OCI-LY1 (cell line): ENCODE results near the gene COL5A2.

Experiments used
- H2AFZ ChIP-seq: fragments of 200-600 bp; sonication (generic), shearing (Covaris generic); 2 replicates; pipeline ENCODE4 v1.6.0; 2014; ENCODE audit warnings: antibody characterized with exemption, mild to moderate bottlenecking, low read length
- H3F3A ChIP-seq: fragments of 200-600 bp; sonication (generic), shearing (Covaris generic); 2 replicates; pipeline ENCODE4 v1.6.0; 2014; ENCODE audit warnings: mild to moderate bottlenecking, antibody characterized with exemption, low read length, moderate library complexity; ENCODE audit not compliant: insufficient read depth
- H3K27ac ChIP-seq: fragments of 200-600 bp; sonication (generic); 2 replicates; pipeline ENCODE4 v1.5.1; 2014; ENCODE audit warnings: low read length, mixed run types, mild to moderate bottlenecking, low read depth; ENCODE audit not compliant: poor library complexity, severe bottlenecking
- H3K27me3 ChIP-seq: fragments of 200-600 bp; sonication (generic); 2 replicates; pipeline ENCODE4 v1.6.0; 2014; ENCODE audit warnings: antibody characterized with exemption, mild to moderate bottlenecking, low read length, moderate library complexity; ENCODE audit not compliant: insufficient read depth
- H3K36me3 ChIP-seq: fragments of 200-600 bp; sonication (generic); 2 replicates; pipeline ENCODE4 v1.6.1; 2014; ENCODE audit warnings: mild to moderate bottlenecking, antibody characterized with exemption, low read length, moderate library complexity, mixed read lengths; ENCODE audit not compliant: insufficient read depth
- H3K4me1 ChIP-seq: fragments of 200-600 bp; sonication (generic); 2 replicates; pipeline ENCODE4 v1.5.1; 2014; ENCODE audit warnings: mild to moderate bottlenecking, low read length, moderate library complexity; ENCODE audit not compliant: insufficient read depth, severe bottlenecking
- H3K4me2 ChIP-seq: fragments of 200-600 bp; sonication (generic), shearing (Covaris generic); 2 replicates; pipeline ENCODE4 v1.6.1; 2014; ENCODE audit warnings: low read length
- H3K4me3 ChIP-seq: fragments of 200-600 bp; sonication (generic); 2 replicates; pipeline ENCODE4 v1.5.1; 2014; ENCODE audit warnings: low read length, low read depth, mild to moderate bottlenecking, mixed read lengths; ENCODE audit not compliant: poor library complexity, severe bottlenecking
- H3K79me2 ChIP-seq: fragments of 200-600 bp; shearing (Covaris generic); 2 replicates; pipeline ENCODE4 v1.6.1; 2016; ENCODE audit warnings: mixed run types, low read length, mixed read lengths; ENCODE audit not compliant: insufficient read depth
- H3K9ac ChIP-seq: fragments of 200-600 bp; sonication (generic), shearing (Covaris generic); 2 replicates; pipeline ENCODE4 v1.6.1; 2014; ENCODE audit warnings: mild to moderate bottlenecking, low read length, mixed read lengths
- H3K9me2 ChIP-seq: fragments of 200-600 bp; sonication (generic), shearing (Covaris generic); 2 replicates; pipeline ENCODE4 v1.6.1; 2014; ENCODE audit warnings: low read depth, mild to moderate bottlenecking, low read length, mixed read lengths
- H3K9me3 ChIP-seq: fragments of 200-600 bp; shearing (Covaris generic); 2 replicates; pipeline ENCODE4 v1.6.1; 2014; ENCODE audit warnings: low read length, mixed read lengths
- H4K20me1 ChIP-seq: fragments of 200-600 bp; sonication (generic), shearing (Covaris generic); 2 replicates; pipeline ENCODE4 v1.6.0; 2016; ENCODE audit warnings: mild to moderate bottlenecking, low read length; ENCODE audit not compliant: insufficient read depth
- CTCF ChIP-seq: fragments of 200-600 bp; sonication (generic), shearing (Covaris generic); IDR thresholded peaks from 2 replicates; pipeline ENCODE4 v1.5.1; 2017; ENCODE audit warnings: mild to moderate bottlenecking, antibody characterized with exemption, low read length, moderate library complexity, mixed read lengths
- EZH2 ChIP-seq: fragments of 200-600 bp; sonication (generic), shearing (Covaris generic); IDR thresholded peaks from 2 replicates; pipeline ENCODE4 v1.8.0; 2017; ENCODE audit warnings: borderline replicate concordance, mixed run types, mild to moderate bottlenecking, antibody characterized with exemption, low read length, moderate library complexity, mixed read lengths

Gene COL5A2

GRCh38 chr2:188993247-188993646 lies 186.3 kb downstream of the COL5A2 start:
- no peaks in the 10 kb centered on the region for H3K79me2 ChIP-seq
- no peaks in the 10 kb centered on the region for H4K20me1 ChIP-seq
- H3K27me3 ChIP-seq, result no peaks in the 10 kb centered on the region
- H3K36me3 ChIP-seq, result no peaks in the 10 kb centered on the region
- H3K9me3 ChIP-seq, result no peaks in the 10 kb centered on the region
- H2AFZ ChIP-seq, result no peak overlapping the region
- H3K9me2 ChIP-seq, result no peaks in the 10 kb centered on the region
- peaks cover 8% of the 10 kb centered on the region for H3K4me1 ChIP-seq
- no peak overlapping the region for H3K27ac ChIP-seq
- no peak overlapping the region for H3K4me3 ChIP-seq
- TF ChIP-seq CTCF (no peak), EZH2 (no peak)
- H3K9ac ChIP-seq, result no peak overlapping the region
- no peak overlapping the region for H3K4me2 ChIP-seq
- no peaks in the 10 kb centered on the region for H3F3A ChIP-seq

- no peak overlapping the region for H3K4me3 ChIP-seq
- H3K36me3 ChIP-seq, result no peaks in the 10 kb centered on the region
- H3K79me2 ChIP-seq, result no peaks in the 10 kb centered on the region
- no peak overlapping the region for H2AFZ ChIP-seq
- H3K4me1 ChIP-seq, result peaks cover under 1% of the 10 kb centered on the region
- H4K20me1 ChIP-seq, result no peaks in the 10 kb centered on the region
- H3K9me2 ChIP-seq, result no peaks in the 10 kb centered on the region
- no peak overlapping the region for H3K9ac ChIP-seq
- H3K4me2 ChIP-seq, result no peak overlapping the region
- TF ChIP-seq CTCF, result no peak
- TF ChIP-seq EZH2, result no peak
- no peaks in the 10 kb centered on the region for H3F3A ChIP-seq
- no peaks in the 10 kb centered on the region for H3K27me3 ChIP-seq
- H3K27ac ChIP-seq, result no peak overlapping the region
- H3K9me3 ChIP-seq, result no peaks in the 10 kb centered on the region
Observed at GRCh38 chr2:188986839-188987238, 192.7 kb downstream of the COL5A2 start.

- Histone ChIP-seq H3K27ac (no peak overlapping the region), H2AFZ (no peak overlapping the region), H3K4me3 (no peak overlapping the region), H4K20me1 (no peaks in the 10 kb centered on the region), H3K36me3 (no peaks in the 10 kb centered on the region), H3K9ac (no peak overlapping the region), H3K9me3 (no peaks in the 10 kb centered on the region), H3K4me2 (no peak overlapping the region), H3F3A (no peaks in the 10 kb centered on the region), H3K27me3 (no peaks in the 10 kb centered on the region), H3K79me2 (no peaks in the 10 kb centered on the region), H3K4me1 (peaks cover 19% of the 10 kb centered on the region), H3K9me2 (no peaks in the 10 kb centered on the region)
- TF ChIP-seq CTCF (no peak), EZH2 (no peak)
Observed at GRCh38 chr2:188984680-188985079, 194.9 kb downstream of the COL5A2 start.
